ENCODE data around the gene VAMP2.
"Not testable (repeated sequence)": the region's sequence is repeated elsewhere in the genome, so short reads cannot be mapped to it uniquely, and the experiment has no call there.

- TF ChIP-seq, protein P1, sequence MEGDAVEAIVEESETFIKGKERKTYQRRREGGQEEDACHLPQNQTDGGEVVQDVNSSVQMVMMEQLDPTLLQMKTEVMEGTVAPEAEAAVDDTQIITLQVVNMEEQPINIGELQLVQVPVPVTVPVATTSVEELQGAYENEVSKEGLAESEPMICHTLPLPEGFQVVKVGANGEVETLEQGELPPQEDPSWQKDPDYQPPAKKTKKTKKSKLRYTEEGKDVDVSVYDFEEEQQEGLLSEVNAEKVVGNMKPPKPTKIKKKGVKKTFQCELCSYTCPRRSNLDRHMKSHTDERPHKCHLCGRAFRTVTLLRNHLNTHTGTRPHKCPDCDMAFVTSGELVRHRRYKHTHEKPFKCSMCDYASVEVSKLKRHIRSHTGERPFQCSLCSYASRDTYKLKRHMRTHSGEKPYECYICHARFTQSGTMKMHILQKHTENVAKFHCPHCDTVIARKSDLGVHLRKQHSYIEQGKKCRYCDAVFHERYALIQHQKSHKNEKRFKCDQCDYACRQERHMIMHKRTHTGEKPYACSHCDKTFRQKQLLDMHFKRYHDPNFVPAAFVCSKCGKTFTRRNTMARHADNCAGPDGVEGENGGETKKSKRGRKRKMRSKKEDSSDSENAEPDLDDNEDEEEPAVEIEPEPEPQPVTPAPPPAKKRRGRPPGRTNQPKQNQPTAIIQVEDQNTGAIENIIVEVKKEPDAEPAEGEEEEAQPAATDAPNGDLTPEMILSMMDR (IDR thresholded peaks at IDR 0.05; ENCODE audit: insufficient read depth, low read length, poor library complexity, severe bottlenecking): not testable (repeated sequence)
- not testable (repeated sequence) for TF ChIP-seq EZH2phosphoT487 (conservative IDR thresholded peaks at IDR 0.05; ENCODE audit: low read length)
These were observed 7.4 kb upstream of the VAMP2 start for GRCh38 chr17:8170186-8170585.
